Ectodermal cell (in vitro differentiated cells): ENCODE data around the gene EIF5.

Source experiments
- H3K27ac ChIP-seq: 2 replicates; pipeline ENCODE4 v1.7.0; 2013; ENCODE audit warnings: mild to moderate bottlenecking, low read depth, low read length; ENCODE audit not compliant: insufficient read depth, poor library complexity, severe bottlenecking
- H3K27me3 ChIP-seq: 2 replicates; pipeline ENCODE4 v1.7.0; 2013; ENCODE audit warnings: mild to moderate bottlenecking, low read length; ENCODE audit not compliant: insufficient read depth, control insufficient read depth, poor library complexity, severe bottlenecking
- H3K36me3 ChIP-seq: one replicate; pipeline ENCODE4 v1.7.0; 2013; ENCODE audit warnings: low read length; ENCODE audit not compliant: control insufficient read depth, insufficient read depth
- H3K4me1 ChIP-seq: one replicate; pipeline ENCODE4 v1.7.0; 2013; ENCODE audit warnings: low read length; ENCODE audit not compliant: control insufficient read depth, insufficient read depth
- H3K4me3 ChIP-seq: 2 replicates; pipeline ENCODE4 v1.7.0; 2013; ENCODE audit warnings: low read depth, low read length, control low read depth; ENCODE audit not compliant: insufficient read depth
- H3K9me3 ChIP-seq: 2 replicates; pipeline ENCODE4 v1.7.0; 2013; ENCODE audit warnings: mild to moderate bottlenecking, low read length, moderate library complexity; ENCODE audit not compliant: control insufficient read depth
- WGBS, 2 experiments: methylation state at CpG; one replicate each; pipeline ENCODE4 v1.1.7; 2013; ENCODE audit warnings: missing lambda C conversion rate in 2 of 2; 5-methylcytosine and 5-hydroxymethylcytosine counted together

Gene EIF5

DNA sequence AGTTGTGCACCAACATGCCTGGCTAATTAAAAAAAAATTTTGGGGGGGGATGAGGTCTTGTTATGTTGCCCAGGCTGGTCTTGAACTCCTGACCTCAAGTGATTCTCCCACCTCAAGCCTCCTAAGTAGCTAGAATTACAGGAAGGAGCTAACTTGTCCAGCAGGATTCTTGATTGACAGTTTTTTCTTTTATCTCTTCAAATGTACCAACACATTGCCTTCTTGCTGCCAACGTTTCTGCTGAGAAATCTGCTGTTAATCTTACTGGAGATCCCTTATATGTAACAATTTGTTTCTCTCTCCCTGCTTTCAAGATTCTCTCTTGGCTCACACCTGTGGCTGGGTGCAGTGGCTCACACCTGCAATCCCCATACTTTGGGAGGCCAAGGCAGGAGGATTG lies 28.7 kb downstream of the EIF5 start:
- Histone ChIP-seq H3K9me3 (no peaks in the 10 kb centered on the region), H3K4me3 (no peak overlapping the region), H3K36me3 (no peaks in the 10 kb centered on the region), H3K4me1 (no peaks in the 10 kb centered on the region), H3K27ac (no peak overlapping the region), H3K27me3 (no peaks in the 10 kb centered on the region)
- 83 to 94% methylated on average over 1 of the region's 1 CpG for WGBS, 2 experiments

- Histone ChIP-seq H3K27me3 (no peaks in the 10 kb centered on the region), H3K4me1 (no peaks in the 10 kb centered on the region), H3K27ac (no peak overlapping the region), H3K9me3 (no peaks in the 10 kb centered on the region), H3K36me3 (no peaks in the 10 kb centered on the region), H3K4me3 (no peak overlapping the region)
- WGBS, 2 experiments = 90 to 96% methylated on average over 6 of the region's 6 CpGs
Measured at GRCh38 chr14:103366741-103367140, 32.7 kb downstream of the EIF5 start.

GRCh38 chr14:103367995-103368394 lies 34.0 kb downstream of the EIF5 start:
- no peaks in the 10 kb centered on the region for H3K27me3 ChIP-seq
- H3K4me1 ChIP-seq = no peaks in the 10 kb centered on the region
- H3K27ac ChIP-seq = no peak overlapping the region
- H3K9me3 ChIP-seq = no peaks in the 10 kb centered on the region
- 92 to 98% methylated on average over 4 of the region's 4 CpGs for WGBS, 2 experiments
- no peaks in the 10 kb centered on the region for H3K36me3 ChIP-seq
- H3K4me3 ChIP-seq = no peak overlapping the region

DNA sequence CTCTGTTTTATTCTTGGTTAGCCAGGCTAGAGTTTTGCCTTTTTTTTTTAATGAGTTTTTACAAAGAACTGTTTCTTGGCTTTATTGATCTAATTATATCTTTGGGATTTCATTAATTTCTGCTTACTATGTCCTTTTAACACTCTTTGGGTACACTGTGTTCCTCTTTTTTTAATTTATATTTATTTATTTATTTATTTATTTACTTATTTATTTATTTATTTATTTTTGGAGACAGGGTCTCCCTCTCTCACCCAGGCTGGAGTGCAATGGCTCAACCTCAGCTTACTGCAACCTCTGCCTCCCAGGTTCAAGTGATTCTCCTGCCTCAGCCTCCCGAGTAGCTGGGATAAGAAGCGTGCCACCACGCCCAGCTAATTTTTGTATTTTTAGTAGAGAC lies 36.0 kb downstream of the EIF5 start:
- H3K4me3 ChIP-seq = no peak overlapping the region
- H3K27ac ChIP-seq = no peak overlapping the region
- H3K27me3 ChIP-seq = no peaks in the 10 kb centered on the region
- no peaks in the 10 kb centered on the region for H3K9me3 ChIP-seq
- 89 to 94% methylated on average over 3 of the region's 3 CpGs for WGBS, 2 experiments
- H3K4me1 ChIP-seq = no peaks in the 10 kb centered on the region
- H3K36me3 ChIP-seq = no peaks in the 10 kb centered on the region

- no peaks in the 10 kb centered on the region for H3K4me1 ChIP-seq
- H3K27ac ChIP-seq = no peak overlapping the region
- H3K36me3 ChIP-seq = no peaks in the 10 kb centered on the region
- no peak overlapping the region for H3K4me3 ChIP-seq
- H3K27me3 ChIP-seq = no peaks in the 10 kb centered on the region
- no peaks in the 10 kb centered on the region for H3K9me3 ChIP-seq
- 71 to 74% methylated on average over 15 to 23 of the region's 23 CpGs for WGBS, 2 experiments
Measured at GRCh38 chr14:103372017-103372416, 38.0 kb downstream of the EIF5 start.

- 79 to 82% methylated on average over 11 of the region's 11 CpGs for WGBS, 2 experiments
- Histone ChIP-seq H3K36me3 (no peaks in the 10 kb centered on the region), H3K27ac (no peak overlapping the region)
Measured at GRCh38 chr14:103372552-103373304, 38.7 kb downstream of the EIF5 start.

GRCh38 chr14:103374121-103374520 lies 40.1 kb downstream of the EIF5 start:
- H3K4me1 ChIP-seq = no peaks in the 10 kb centered on the region

More at GRCh38 chr14:103372552-103373304, 38.7 kb downstream of the EIF5 start:
- Histone ChIP-seq H3K4me1 (no peaks in the 10 kb centered on the region), H3K27me3 (no peaks in the 10 kb centered on the region), H3K9me3 (no peaks in the 10 kb centered on the region), H3K4me3 (no peak overlapping the region)

GRCh38 chr14:103377522-103378037 lies 43.5 kb downstream of the EIF5 start:
- Histone ChIP-seq H3K27me3 (peaks cover 5% of the 10 kb centered on the region), H3K4me1 (no peaks in the 10 kb centered on the region), H3K4me3 (no peak overlapping the region), H3K27ac (no peak overlapping the region), H3K9me3 (no peaks in the 10 kb centered on the region), H3K36me3 (no peaks in the 10 kb centered on the region)
- 93 to 94% methylated on average over 2 of the region's 2 CpGs for WGBS, 2 experiments

More at GRCh38 chr14:103374121-103374520, 40.1 kb downstream of the EIF5 start:
- WGBS, 2 experiments = 94 to 95% methylated on average over 11 of the region's 11 CpGs
- no peaks in the 10 kb centered on the region for H3K36me3 ChIP-seq
- H3K27ac ChIP-seq = no peak overlapping the region
- H3K4me3 ChIP-seq = no peak overlapping the region
- no peaks in the 10 kb centered on the region for H3K27me3 ChIP-seq
- no peaks in the 10 kb centered on the region for H3K9me3 ChIP-seq

DNA sequence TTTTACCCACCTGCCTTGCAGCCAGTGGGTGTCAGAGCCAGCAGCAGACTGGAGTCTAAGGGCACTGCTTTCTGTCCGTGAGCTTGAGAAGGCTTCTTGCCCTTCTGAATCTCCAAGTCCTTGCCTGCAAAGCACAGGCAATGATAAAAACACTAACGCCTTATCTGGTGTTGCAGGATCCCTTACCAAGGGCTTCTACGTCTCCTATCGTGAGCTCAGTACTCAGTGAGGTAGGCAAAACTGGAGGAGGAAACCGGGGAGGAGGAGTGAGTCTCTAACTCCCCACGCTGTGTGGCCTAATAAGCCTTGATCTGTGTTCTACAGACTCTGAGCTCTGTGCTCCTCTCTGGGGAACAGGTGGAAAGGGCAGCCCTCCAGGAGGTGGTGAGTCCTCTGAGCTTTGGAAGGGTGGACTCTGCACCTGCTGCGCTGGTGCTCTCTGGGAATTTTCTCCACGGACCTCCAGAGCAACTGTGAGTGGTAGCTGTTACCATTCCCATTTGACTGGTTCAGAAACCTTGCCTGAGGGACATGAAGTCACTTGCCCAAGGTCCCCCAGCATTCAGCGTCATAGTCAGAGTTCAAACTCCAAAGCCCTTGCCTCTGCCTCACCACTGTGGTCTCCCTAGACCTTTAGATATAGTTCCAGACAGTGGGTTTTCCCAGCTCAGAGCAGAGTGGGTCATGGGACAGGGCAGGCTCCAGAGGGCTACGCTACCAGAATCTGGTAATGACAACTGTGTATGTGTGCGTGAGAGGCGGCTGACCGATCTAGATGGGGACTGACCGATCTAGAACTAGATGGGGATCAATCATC lies 44.2 kb downstream of the EIF5 start:
- H3K4me3 ChIP-seq = no peak overlapping the region
- no peak overlapping the region for H3K27ac ChIP-seq
- WGBS, 2 experiments = 89 to 90% methylated on average over 14 of the region's 14 CpGs
- no peaks in the 10 kb centered on the region for H3K36me3 ChIP-seq
- no peaks in the 10 kb centered on the region for H3K4me1 ChIP-seq
- H3K27me3 ChIP-seq = peaks cover 5% of the 10 kb centered on the region
- H3K9me3 ChIP-seq = no peaks in the 10 kb centered on the region

DNA sequence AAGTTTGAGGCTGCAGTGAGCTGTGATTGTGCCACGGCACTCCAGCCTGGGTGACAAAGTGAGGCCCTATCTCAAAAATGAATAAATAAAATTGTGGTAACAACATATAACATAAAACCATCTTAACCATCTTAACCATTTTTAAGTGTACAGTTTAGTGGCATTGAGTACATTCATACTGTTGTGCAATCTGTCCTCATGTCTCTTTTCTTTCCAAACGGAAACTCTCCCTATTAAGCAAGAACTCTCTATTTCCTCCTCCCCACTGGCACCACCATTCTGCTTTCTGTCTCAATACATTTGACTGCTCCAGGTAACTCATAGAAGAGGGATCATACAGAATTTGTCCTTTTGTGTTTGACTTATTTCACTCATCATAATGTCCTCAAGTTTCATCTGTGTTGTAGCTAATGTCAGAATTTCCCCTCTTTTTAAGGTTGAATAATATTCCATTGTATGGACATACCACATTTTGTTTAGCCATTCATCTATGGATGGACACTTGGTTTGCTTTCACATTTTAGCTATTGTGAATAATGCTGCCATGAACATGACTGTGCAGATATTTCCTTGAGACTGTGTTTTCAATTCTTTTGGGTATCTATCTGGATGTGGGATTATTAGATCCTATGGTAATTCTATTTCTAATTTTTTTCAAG lies 46.8 kb downstream of the EIF5 start:
- Histone ChIP-seq H3K27me3 (peaks cover 10% of the 10 kb centered on the region), H3K27ac (no peak overlapping the region), H3K4me1 (no peaks in the 10 kb centered on the region), H3K36me3 (no peaks in the 10 kb centered on the region), H3K4me3 (no peak overlapping the region), H3K9me3 (no peaks in the 10 kb centered on the region)
- 21 to 63% methylated on average over 1 to 2 of the region's 2 CpGs for WGBS, 2 experiments
